Endothelial cell of umbilical vein (primary cell): Measurements from ENCODE around the gene PLCB4. TPM values are rescaled to one million over a fixed set of nuclear protein-coding genes. Genes with fewer than 3 reads are reported as not detected.

Experiments used
- BruUV-seq: library from RNA; stranded (reverse); fragments of 400-500 nt; replicated peaks from 2 replicates; lab custom pipeline; 2021; lab: Mats Ljungman, UMichigan
- CTCF ChIA-PET: fragments of 300-600, 350-600 bp; sonication (Branson Sonifier 250); formaldehyde crosslinking; loops from one replicate; lab custom pipeline; 2021; ENCODE audit warnings: antibody characterized with exemption, inconsistent platforms; lab: Charles Lee
- POLR2A ChIA-PET: fragments of 300-600, 350-600 bp; sonication (Branson Sonifier 250); formaldehyde crosslinking; loops from one replicate; lab custom pipeline; 2021; ENCODE audit warnings: antibody characterized with exemption, inconsistent platforms; lab: Charles Lee
- DNase-seq: peaks from one replicate; pipeline ENCODE4 v3.0.0-alpha.2; 2011; ENCODE audit warnings: low read depth, low spot score
- FAIRE-seq: peaks from 2 replicates; lab custom pipeline; 2011; peaks lifted over from hg19 to GRCh38; lab: Jason Lieb, UNC
- H2AFZ ChIP-seq: 2 replicates; pipeline ENCODE4 v1.6.0; 2012; ENCODE audit warnings: low read depth, low read length, control low read depth, inconsistent platforms
- H3K27ac ChIP-seq: 2 replicates; pipeline ENCODE4 v1.5.1; 2011; ENCODE audit warnings: low read depth, mild to moderate bottlenecking, control low read depth, low read length, moderate library complexity; ENCODE audit not compliant: insufficient read depth
- H3K27me3 ChIP-seq, 2 experiments: 2 replicates each; pipeline versions ENCODE4 v1.6.0 to v1.6.1; 2011; ENCODE audit warnings: low read length in 2 of 2, mixed read lengths in 1 of 2; ENCODE audit not compliant: control insufficient read depth in 2 of 2, insufficient read depth in 2 of 2
- H3K36me3 ChIP-seq, 2 experiments: 2 replicates in 1 of 2; 3 replicates in 1 of 2; pipeline ENCODE4 v1.5.1; 2011; ENCODE audit warnings: low read length in 2 of 2, mild to moderate bottlenecking in 1 of 2, moderate library complexity in 1 of 2; ENCODE audit not compliant: control insufficient read depth in 2 of 2, insufficient read depth in 2 of 2; ENCODE audit errors: extremely low read depth in 1 of 2
- H3K4me1 ChIP-seq: 3 replicates; pipeline ENCODE4 v1.5.1; 2011; ENCODE audit warnings: mild to moderate bottlenecking, low read length; ENCODE audit not compliant: control insufficient read depth, insufficient read depth; ENCODE audit errors: extremely low read depth
- H3K4me2 ChIP-seq: 2 replicates; pipeline ENCODE4 v1.6.1; 2011; ENCODE audit warnings: low read length, control low read depth, mixed read lengths; ENCODE audit not compliant: insufficient read depth
- H3K4me3 ChIP-seq, 3 experiments: fragments of 200-600 bp in 1 of 3; sonication (generic), shearing (Covaris generic) in 1 of 3; replicated peaks in 1 of 3; 2 replicates each; pipeline ENCODE4 v1.5.1; 2011 to 2016; ENCODE audit warnings: control low read depth in 3 of 3, low read length in 3 of 3, mild to moderate bottlenecking in 2 of 3, inconsistent platforms in 1 of 3, low read depth in 1 of 3, moderate library complexity in 1 of 3; ENCODE audit not compliant: insufficient read depth in 1 of 3
- H3K79me2 ChIP-seq: 2 replicates; pipeline ENCODE4 v1.6.0; 2012; ENCODE audit warnings: low read length, inconsistent platforms; ENCODE audit not compliant: control insufficient read depth, insufficient read depth
- H3K9ac ChIP-seq: replicated peaks from 2 replicates; pipeline ENCODE3; 2011; ENCODE audit warnings: low read length, control low read depth; ENCODE audit not compliant: insufficient read depth; ENCODE audit errors: extremely low read depth
- H3K9me1 ChIP-seq: replicated peaks from 3 replicates; pipeline ENCODE4 v1.6.0; 2011; ENCODE audit warnings: mild to moderate bottlenecking, low read length; ENCODE audit not compliant: control insufficient read depth, insufficient read depth; ENCODE audit errors: extremely low read depth
- H3K9me3 ChIP-seq: replicated peaks from 2 replicates; pipeline ENCODE4 v1.5.1; 2012; ENCODE audit warnings: low read length, inconsistent platforms; ENCODE audit not compliant: control insufficient read depth, insufficient read depth
- H4K20me1 ChIP-seq: replicated peaks from 2 replicates; pipeline ENCODE3; 2011; ENCODE audit warnings: mild to moderate bottlenecking, low read length; ENCODE audit not compliant: control insufficient read depth, insufficient read depth; ENCODE audit errors: extremely low read depth
- CTCF ChIP-seq, 2 donors: IDR thresholded peaks; 1 replicate in 1 of 2; 2 replicates in 1 of 2; pipeline ENCODE4 v1.5.1; 2011; ENCODE audit warnings: low read length in 2 of 2, mild to moderate bottlenecking in 2 of 2, moderate library complexity in 2 of 2, control low read depth in 1 of 2, inconsistent platforms in 1 of 2, low read depth in 1 of 2; ENCODE audit not compliant: insufficient read depth in 1 of 2; ENCODE audit errors: extremely low read depth in 1 of 2
- EZH2 ChIP-seq: IDR thresholded peaks from 2 replicates; pipeline ENCODE4 v1.6.1; 2012; ENCODE audit warnings: borderline replicate concordance, low read depth, mild to moderate bottlenecking, moderate library complexity, low read length, inconsistent platforms; ENCODE audit not compliant: severe bottlenecking
- GATA2 ChIP-seq: IDR thresholded peaks from 2 replicates; pipeline ENCODE4 v1.7.0; 2011; ENCODE audit warnings: low read depth, mild to moderate bottlenecking, moderate library complexity, mixed read lengths, low read length; ENCODE audit not compliant: insufficient read length, insufficient read depth
- JUN ChIP-seq: IDR thresholded peaks from 2 replicates; pipeline ENCODE4 v1.6.1; 2011; ENCODE audit warnings: borderline replicate concordance, low read depth; ENCODE audit not compliant: insufficient read length, insufficient read depth
- MAX ChIP-seq: IDR thresholded peaks from 2 replicates; pipeline ENCODE4 v1.6.1; 2011; ENCODE audit not compliant: insufficient read depth, insufficient read length
- POLR2A ChIP-seq: IDR thresholded peaks from 2 replicates; pipeline ENCODE4 v1.6.1; 2012; ENCODE audit warnings: low read depth, mild to moderate bottlenecking, control low read depth, low read length
- POLR2AphosphoS5 ChIP-seq: IDR thresholded peaks from 2 replicates; pipeline ENCODE4 v1.6.1; 2012; ENCODE audit warnings: low read depth, mild to moderate bottlenecking, control low read depth, low read length, moderate library complexity; ENCODE audit not compliant: insufficient read depth
- dilution Hi-C: fragments of 300-500 bp; cut with MboI; formaldehyde crosslinking; loops from one replicate; pipeline ENCODE4 v1.15.0; 2019; ENCODE audit warnings: low sequenced_read_pairs; ENCODE audit not compliant: extremely low pct_ligation_motif_present
- intact Hi-C: fragments of 100-400 bp; cut with micrococcal nuclease; formaldehyde crosslinking; loops from one replicate; pipeline ENCODE4 v1.10.0; 2022
- polyA plus RNA-seq, 4 experiments: library from polyadenylated mRNA; depleted of rRNA in 3 of 4; stranded (reverse) in 3 of 4; unstranded in 1 of 4; fragments of >200 nt; gene quantifications; 2 replicates each; pipeline versions ENCODE4 v1.2.1 to v1.2.3, GENCODE V29; 2011 to 2012; ENCODE audit warnings: missing spikeins in 1 of 4
- total RNA-seq: library from RNA; stranded (reverse); gene quantifications from 2 replicates; pipeline ENCODE4 v1.2.3, GENCODE V29; 2021

Gene PLCB4
- total and polyA plus RNA-seq, 2 donors (not counting 3 experiments of a cell fraction or from before 2014, with no cell fraction given) = 0.37 to 1.7 TPM

- no peaks in the 10 kb centered on the region for H3K9me1 ChIP-seq
- H3K79me2 ChIP-seq = no peaks in the 10 kb centered on the region
- H3K27me3 ChIP-seq = no peaks in the 10 kb centered on the region
- no peak overlapping the region for H3K4me2 ChIP-seq
- ChIA-PET POLR2A (no interaction called here), CTCF (interaction anchor here (2.1 kb wide), 1 partner anchor 174 kb away, joined by 7 read pairs; no protein-coding TSS in a partner anchor)
- peak; percentile 12 for FAIRE-seq
- no peak overlapping the region for H3K4me3 ChIP-seq
- TF ChIP-seq POLR2AphosphoS5 (no peak), POLR2A (no peak), GATA2 (no peak), EZH2 (no peak), MAX (no peak), JUN (no peak), CTCF (IDR thresholded peaks at IDR 0.05; ENCODE audit: extremely low read depth in 1 of 2, insufficient read depth in 1 of 2, low read depth in 1 of 2, low read length in 2 of 2) (no peak)
- no peaks in the 10 kb centered on the region for H3K36me3 ChIP-seq
- H3K9ac ChIP-seq = no peak overlapping the region
- H3K4me1 ChIP-seq = no peaks in the 10 kb centered on the region
- intact Hi-C loops (no loop called here), dilution Hi-C loops (no loop called here)
- no peak overlapping the region for H3K27ac ChIP-seq
- peak; percentile 35 for DNase-seq
- H4K20me1 ChIP-seq = no peaks in the 10 kb centered on the region
- no peak overlapping the region for H2AFZ ChIP-seq
- BruUV-seq = no TSS peak
- no peaks in the 10 kb centered on the region for H3K9me3 ChIP-seq
Observed at GRCh38 chr20:9027626-9028025, 41.3 kb upstream of the PLCB4 start.
